Kidney (tissue), 14 donors: ENCODE data around the gene PROS1. TPM values are rescaled to one million over a fixed set of nuclear protein-coding genes. Genes with fewer than 3 reads are reported as not detected.

ENCODE experiments used
- DNase-seq, 5 donors: peaks; one replicate each; pipeline ENCODE4 v3.0.0-alpha.2; 2013 to 2020
- FAIRE-seq: peaks from 2 replicates; lab custom pipeline; 2012; peaks lifted over from hg19 to GRCh38; lab: Jason Lieb, UNC
- H3K27ac ChIP-seq, 2 donors: one replicate each; pipeline ENCODE4 v1.7.0; 2013; ENCODE audit warnings: low read depth in 2 of 2, low read length in 2 of 2, inconsistent platforms in 1 of 2
- H3K27me3 ChIP-seq: one replicate; pipeline ENCODE4 v1.7.1; 2013; ENCODE audit warnings: low read length, inconsistent platforms; ENCODE audit not compliant: control insufficient read depth, insufficient read depth
- H3K36me3 ChIP-seq, 3 donors: one replicate each; pipeline versions ENCODE4 v1.7.0 to v1.7.1; 2013; ENCODE audit warnings: low read length in 3 of 3, control low read depth in 1 of 3, inconsistent platforms in 1 of 3; ENCODE audit not compliant: insufficient read depth in 3 of 3, control insufficient read depth in 2 of 3
- H3K4me1 ChIP-seq, 3 donors: one replicate each; pipeline versions ENCODE4 v1.7.0 to v1.7.1; 2013; ENCODE audit warnings: low read length in 3 of 3, inconsistent platforms in 1 of 3, low read depth in 1 of 3; ENCODE audit not compliant: control insufficient read depth in 2 of 3, insufficient read depth in 2 of 3
- H3K4me3 ChIP-seq, 3 donors: one replicate each; pipeline versions ENCODE4 v1.7.0 to v1.8.1; 2013; ENCODE audit warnings: low read length in 3 of 3, control low read depth in 1 of 3, inconsistent platforms in 1 of 3
- H3K9ac ChIP-seq, 3 donors: one replicate each; pipeline versions ENCODE4 v1.7.0 to v1.7.1; 2013; ENCODE audit warnings: low read length in 3 of 3, control low read depth in 1 of 3, inconsistent platforms in 1 of 3
- H3K9me3 ChIP-seq, 3 donors: one replicate each; pipeline versions ENCODE4 v1.7.0 to v1.7.1; 2013; ENCODE audit warnings: low read length in 3 of 3, control low read depth in 1 of 3, inconsistent platforms in 1 of 3; ENCODE audit not compliant: control insufficient read depth in 2 of 3, insufficient read depth in 1 of 3
- intact Hi-C: fragments of 100-400 bp; cut with DNase I; formaldehyde crosslinking; loops from one replicate; pipeline ENCODE4 v1.11.1; 2022
- polyA plus RNA-seq: library from polyadenylated mRNA; stranded (reverse); fragments of 350-450 nt; fragmentation: Illumina TruSeq; extraction: RNeasy Lipid Tissue Mini Kit (QIAGEN cat#74804); gene quantifications from one replicate; pipeline ENCODE4 v1.2.3, GENCODE V29; 2014; ENCODE audit warnings: low read depth, low replicate concordance; ENCODE audit not compliant: insufficient read depth
- total RNA-seq: library from RNA; stranded (reverse); fragmentation: NEBNext Ultra II Directional; extraction: Animal tissue kit (Norgen Biotek cat#: 25700); gene quantifications from one replicate; pipeline ENCODE4 v1.2.1, GENCODE V29; 2021
- TF ChIP-seq, protein P1 (sequence below): IDR thresholded peaks from 3 replicates; pipeline ENCODE4 v1.5.1; 2012; ENCODE audit warnings: mild to moderate bottlenecking, moderate library complexity, borderline replicate concordance; ENCODE audit not compliant: insufficient read depth; ENCODE audit errors: extremely low read depth
- donor health status: control.
- donor health status: control.
- donor health status: control.
- donor health status: control.
- donor health status: control.
- donor health status: DM: yes; HTN: yes; CAD: no.
- donor health status: Normal renal cell carcinoma (clear cell type).

Gene PROS1
- total and polyA plus RNA-seq, 2 donors from 2014 or later: 30.0 to 56.2 TPM

GRCh38 chr3:94001191-94001590 lies 27.5 kb upstream of the PROS1 start:
- FAIRE-seq (no peak), DNase-seq (no peak)
- Histone ChIP-seq H3K4me3 (no peak overlapping the region), H3K36me3 (no peaks in the 10 kb centered on the region), H3K27me3 (no peaks in the 10 kb centered on the region), H3K9me3 (no peaks in the 10 kb centered on the region), H3K9ac (no peak overlapping the region), H3K4me1 (no peaks in the 10 kb centered on the region), H3K27ac (no peak overlapping the region)
- intact Hi-C loops: no loop called here
- TF ChIP-seq, protein P1, sequence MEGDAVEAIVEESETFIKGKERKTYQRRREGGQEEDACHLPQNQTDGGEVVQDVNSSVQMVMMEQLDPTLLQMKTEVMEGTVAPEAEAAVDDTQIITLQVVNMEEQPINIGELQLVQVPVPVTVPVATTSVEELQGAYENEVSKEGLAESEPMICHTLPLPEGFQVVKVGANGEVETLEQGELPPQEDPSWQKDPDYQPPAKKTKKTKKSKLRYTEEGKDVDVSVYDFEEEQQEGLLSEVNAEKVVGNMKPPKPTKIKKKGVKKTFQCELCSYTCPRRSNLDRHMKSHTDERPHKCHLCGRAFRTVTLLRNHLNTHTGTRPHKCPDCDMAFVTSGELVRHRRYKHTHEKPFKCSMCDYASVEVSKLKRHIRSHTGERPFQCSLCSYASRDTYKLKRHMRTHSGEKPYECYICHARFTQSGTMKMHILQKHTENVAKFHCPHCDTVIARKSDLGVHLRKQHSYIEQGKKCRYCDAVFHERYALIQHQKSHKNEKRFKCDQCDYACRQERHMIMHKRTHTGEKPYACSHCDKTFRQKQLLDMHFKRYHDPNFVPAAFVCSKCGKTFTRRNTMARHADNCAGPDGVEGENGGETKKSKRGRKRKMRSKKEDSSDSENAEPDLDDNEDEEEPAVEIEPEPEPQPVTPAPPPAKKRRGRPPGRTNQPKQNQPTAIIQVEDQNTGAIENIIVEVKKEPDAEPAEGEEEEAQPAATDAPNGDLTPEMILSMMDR: no peak

GRCh38 chr3:93994056-93994455 lies 20.4 kb upstream of the PROS1 start:
- TF ChIP-seq, protein P1: no peak
- Histone ChIP-seq H3K27ac (no peak overlapping the region), H3K27me3 (no peaks in the 10 kb centered on the region), H3K4me1 (no peaks in the 10 kb centered on the region), H3K9me3 (no peaks in the 10 kb centered on the region), H3K36me3 (no peaks in the 10 kb centered on the region), H3K4me3 (no peak overlapping the region), H3K9ac (no peak overlapping the region)
- intact Hi-C loops: no loop called here
- FAIRE-seq: no peak
- no peak for DNase-seq

DNA sequence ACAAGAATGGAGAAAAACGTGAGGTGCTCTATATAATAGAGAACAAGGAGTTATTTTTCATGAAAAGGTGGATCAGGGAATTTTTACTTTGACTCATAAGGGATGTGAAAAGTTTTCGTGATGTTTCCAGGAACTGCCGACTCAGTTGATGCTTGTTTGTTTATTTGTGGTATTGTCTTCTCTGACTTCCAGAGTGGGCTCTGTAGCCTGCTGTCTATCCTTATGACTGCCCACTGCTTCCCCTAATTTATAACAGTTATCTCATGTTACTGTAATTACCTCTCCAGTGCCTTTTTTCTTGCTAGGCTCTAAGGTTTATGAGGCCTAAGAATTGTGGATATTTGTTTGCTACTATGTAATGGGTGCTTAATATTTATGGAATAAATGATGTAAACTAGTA lies 18.5 kb upstream of the PROS1 start:
- TF ChIP-seq, protein P1: no peak
- Histone ChIP-seq H3K36me3 (no peaks in the 10 kb centered on the region), H3K4me1 (no peaks in the 10 kb centered on the region), H3K9me3 (no peaks in the 10 kb centered on the region), H3K27ac (no peak overlapping the region), H3K27me3 (no peaks in the 10 kb centered on the region), H3K4me3 (no peak overlapping the region), H3K9ac (no peak overlapping the region)
- FAIRE-seq (no peak), DNase-seq (peak in 2 of 5 donors; percentile 37 to 45)
- intact Hi-C loops: no loop called here

GRCh38 chr3:93991631-93992030 lies 17.9 kb upstream of the PROS1 start:
- TF ChIP-seq, protein P1: no peak
- no peaks in the 10 kb centered on the region for H3K27me3 ChIP-seq
- no peaks in the 10 kb centered on the region for H3K36me3 ChIP-seq
- no peak overlapping the region for H3K27ac ChIP-seq
- no peaks in the 10 kb centered on the region for H3K9me3 ChIP-seq
- FAIRE-seq (peak; percentile 25), DNase-seq (no peak)
- H3K4me1 ChIP-seq: no peaks in the 10 kb centered on the region
- H3K4me3 ChIP-seq: no peak overlapping the region
- intact Hi-C loops: no loop called here
- H3K9ac ChIP-seq: no peak overlapping the region
